GM21367 (cell line): ENCODE data around the gene SEMA3E.
"Not testable (repeated sequence)": the region's sequence is repeated elsewhere in the genome, so short reads cannot be mapped to it uniquely, and the experiment has no call there.

ENCODE experiments used
- ATAC-seq: cut with Tn5 transposase; IDR thresholded peaks from one replicate; pipeline ENCODE4 v1.9.1; 2021; ENCODE audit not compliant: unreplicated experiment

Gene SEMA3E

DNA sequence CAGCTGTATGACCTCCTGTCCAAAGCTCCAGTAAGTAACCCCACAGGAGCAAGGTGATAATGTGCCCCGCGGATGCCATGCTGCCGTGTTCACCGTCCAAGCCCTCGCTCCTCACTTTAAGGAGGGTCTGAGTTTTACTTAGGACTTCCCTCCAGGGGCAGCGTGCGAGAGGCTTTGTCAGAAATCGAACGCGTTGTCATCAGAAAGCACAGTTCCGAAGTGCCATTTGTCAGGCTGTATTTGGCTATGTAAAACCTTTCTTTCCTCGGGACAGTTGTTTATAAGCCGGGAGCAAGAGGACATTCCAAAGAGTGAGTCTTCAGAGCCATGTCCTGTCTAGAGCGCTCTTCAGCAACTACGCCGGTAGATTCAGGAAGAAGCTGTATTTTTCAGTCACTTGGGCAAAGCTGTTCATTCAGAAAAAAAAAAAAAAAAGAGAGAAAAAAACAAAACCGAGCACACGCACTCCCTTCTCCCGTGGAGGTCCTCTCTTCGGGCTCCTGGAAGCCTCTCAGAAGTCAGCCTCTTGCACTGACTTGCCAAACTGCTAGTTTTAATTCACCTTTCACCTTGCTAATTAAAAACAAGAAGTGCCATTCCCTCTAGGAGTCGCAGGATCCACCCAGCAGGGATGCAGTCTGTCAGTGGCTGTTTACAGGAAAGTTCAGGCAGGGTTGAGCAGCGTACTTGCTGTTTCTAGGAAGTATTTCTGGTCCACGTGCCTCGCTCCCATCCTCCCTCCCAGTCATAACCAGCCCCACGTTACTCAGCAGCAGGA, at the start of gene SEMA3E:
TSS of gene SEMA3E (minus strand) at position 676 of the 778 bp plus-strand sequence.
- no peak for ATAC-seq

DNA sequence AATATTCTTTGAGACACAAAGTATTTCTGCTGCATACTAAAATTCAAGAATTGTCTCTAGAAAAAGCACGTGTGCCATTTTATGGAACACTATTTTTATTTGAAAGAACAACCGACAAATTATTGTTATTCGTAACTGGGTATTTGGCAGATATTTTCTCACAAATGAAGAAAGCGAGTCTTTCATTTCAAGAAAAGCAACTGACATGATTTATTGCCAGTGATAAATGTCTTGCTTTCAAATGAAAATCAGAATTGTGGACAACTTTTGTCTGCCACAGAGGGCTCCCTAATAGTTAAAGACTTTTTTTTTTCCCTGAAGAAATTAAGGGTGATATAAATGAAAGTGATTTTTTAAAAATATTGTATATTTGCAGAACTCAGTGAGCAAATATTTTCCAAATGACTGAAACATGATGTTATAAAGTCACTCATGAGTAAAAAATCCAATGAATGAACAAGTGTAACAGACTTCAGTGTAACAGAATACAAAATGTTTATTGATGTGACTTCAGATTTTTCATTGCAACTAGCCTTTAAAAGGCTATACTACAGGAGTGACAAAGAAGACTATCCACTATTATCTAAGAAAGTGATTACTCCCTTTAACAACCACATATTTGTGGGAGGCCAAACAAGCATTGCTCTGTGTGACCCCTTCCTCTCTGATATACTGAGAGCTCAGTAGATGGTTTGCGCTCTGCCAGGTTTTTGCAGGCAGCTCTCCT, 49.0 kb upstream of the SEMA3E start:
- no peak for ATAC-seq

- no peak for ATAC-seq
These were observed 47.2 kb upstream of the SEMA3E start for GRCh38 chr7:83696101-83696500.

DNA sequence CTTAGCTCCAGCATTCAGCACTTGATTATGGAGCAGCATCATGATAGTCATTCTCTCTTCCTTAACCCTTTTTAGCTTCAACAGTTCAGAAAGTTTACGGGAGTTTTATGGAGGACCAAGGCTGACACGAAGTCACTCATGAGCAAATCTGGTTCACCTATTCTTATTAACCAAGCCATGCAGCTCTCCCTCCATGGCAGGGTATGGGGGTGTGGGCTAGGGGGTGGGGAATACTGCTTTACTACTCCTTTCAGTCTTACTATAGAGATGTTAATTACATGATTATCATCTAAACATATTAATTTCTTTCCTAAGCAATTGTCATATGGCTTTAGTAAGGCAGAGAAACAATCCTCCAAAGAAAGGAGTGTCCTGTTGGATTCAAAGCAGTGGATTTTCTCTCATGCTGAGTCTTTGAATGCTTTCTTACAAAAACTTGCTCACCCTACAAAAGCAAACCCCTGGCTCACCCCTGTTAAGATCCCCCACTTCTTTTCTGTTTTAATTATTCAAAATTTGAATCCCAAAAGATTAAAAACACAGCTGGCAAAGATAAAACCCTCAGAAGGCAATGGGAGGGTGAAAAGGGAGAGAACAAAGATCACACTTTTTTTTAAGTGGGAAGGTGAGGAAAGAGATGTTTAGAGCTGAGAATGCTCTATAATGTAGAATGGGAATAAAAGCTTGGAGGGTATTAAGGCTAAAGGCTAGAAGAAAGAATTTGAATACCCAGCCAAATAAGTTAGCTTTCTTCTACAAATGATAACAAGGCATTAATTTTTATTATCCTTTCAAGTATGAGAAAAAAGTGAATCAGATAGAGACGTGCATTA, 46.4 kb upstream of the SEMA3E start:
- ATAC-seq = no peak

GRCh38 chr7:83693256-83693655, 44.3 kb upstream of the SEMA3E start:
- no peak for ATAC-seq

DNA sequence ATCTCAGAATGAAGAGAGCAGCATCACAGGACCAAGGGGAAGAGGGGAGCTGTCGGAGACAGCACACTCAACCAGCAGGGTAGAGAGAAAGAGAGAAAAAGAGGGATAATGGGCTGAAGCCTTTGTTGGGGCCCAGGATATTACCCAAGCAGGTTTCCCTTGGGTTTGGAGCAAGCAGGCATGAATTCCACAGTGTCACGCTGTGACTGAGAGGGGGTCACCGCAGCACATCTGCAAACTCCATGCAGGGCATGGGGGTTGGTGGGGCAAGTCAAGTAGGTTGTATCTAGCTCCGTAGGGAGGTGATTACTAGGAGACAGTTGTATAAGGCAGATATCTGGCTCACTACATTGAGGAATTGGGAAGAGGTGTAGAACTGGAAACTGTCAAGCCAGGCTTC, 42.2 kb upstream of the SEMA3E start:
- ATAC-seq = no peak

- ATAC-seq = no peak
These were observed 40.9 kb upstream of the SEMA3E start for GRCh38 chr7:83689855-83690254.

GRCh38 chr7:83686416-83686815, 37.5 kb upstream of the SEMA3E start:
- ATAC-seq = no peak

DNA sequence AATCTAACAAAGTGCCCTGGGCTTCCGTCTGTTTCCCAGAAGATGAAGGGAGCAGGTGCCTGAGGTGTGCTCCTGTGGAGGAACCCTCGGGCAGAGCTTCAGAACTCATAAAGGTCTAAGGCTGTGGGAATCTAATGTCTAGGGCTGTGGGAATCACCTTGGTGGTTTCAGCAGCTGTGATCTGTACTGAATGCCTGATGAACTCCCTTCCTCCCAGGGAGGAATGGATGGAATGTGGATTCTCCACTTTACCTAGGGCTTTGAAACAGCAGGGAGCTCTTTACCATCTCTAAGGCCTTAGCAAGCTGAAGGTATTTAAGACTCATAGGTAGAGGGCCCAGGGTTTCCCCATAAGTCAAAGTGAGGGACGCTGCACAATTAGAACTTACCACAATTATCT, 36.0 kb upstream of the SEMA3E start:
- no peak for ATAC-seq

DNA sequence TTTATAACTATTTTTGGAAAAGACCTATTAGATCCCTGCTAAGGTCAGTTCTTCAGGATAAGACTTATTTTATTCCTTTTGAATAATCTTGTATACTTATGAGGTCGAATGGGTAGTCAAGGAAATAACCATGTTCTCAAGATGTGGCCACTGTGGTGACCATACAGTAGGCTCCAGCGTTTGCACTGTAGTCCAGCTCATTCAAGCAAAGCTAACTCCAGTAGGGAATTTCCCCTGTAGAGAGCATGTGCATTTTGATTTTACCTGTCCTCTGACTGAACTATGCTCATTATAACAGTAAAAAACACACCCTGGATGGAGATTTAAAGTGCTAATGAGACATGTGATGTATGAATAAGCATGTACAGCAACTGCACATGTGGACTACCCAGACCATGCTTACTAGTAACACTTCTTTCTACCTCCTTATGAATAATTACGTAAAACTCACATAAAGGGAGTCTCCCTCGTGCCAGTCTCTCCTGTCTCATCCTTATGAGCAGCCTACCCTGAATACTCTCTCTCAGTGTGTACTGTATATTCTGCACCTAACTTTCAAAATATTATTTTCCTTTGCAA, 32.4 kb upstream of the SEMA3E start:
- ATAC-seq = no peak

DNA sequence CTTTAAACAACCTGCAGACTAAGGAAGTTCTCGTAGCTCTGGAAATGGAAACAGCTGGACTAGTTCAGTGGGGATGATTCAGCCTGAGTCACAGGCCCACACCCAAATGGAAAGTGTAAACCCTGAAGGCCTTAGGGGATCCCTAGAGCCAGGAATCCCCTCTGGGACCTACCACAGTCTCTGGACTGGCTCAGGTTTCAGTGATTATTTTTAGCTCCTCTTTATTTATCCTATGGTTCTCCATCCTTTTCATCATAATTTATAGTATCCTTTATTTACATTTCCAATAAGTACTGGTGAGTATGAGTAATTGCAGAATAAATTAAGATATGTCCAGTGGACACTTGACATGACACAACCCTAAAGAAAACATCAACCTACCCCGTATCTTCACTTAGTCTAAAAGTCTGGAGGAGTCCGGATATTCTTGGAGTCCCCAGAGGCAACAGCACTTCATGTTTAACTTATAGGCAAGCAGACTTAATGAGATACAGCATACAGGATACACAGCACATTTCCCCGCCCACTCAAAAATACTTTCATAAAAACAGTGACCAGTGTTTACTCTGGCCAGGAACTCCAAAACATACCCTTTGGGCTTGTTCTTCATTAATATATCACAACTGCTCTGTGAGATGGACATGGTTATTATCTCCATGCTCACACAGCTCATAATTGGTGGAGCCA, 28.4 kb upstream of the SEMA3E start:
- ATAC-seq = no peak

DNA sequence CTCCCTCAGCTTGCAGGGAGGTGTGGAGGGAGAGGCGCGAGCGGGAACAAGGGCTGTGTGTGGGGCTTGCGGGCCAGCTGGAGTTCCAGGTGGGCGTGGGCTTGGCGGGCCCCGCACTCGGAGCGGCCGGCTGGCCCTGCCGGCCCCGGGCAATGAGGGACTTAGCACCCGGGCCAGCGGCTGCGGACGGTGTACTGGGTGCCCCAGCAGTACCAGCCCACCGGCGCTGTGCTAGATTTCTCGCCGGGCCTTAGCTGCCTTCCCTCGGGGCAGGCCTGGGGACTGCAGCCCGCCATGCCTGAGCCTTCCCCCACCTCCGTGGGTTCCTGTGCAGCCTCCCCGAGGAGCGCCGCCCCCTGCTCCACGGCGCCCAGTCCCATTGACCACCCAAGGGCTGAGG, 24.4 kb upstream of the SEMA3E start:
- ATAC-seq = not testable (repeated sequence)

GRCh38 chr7:83672157-83672556, 23.2 kb upstream of the SEMA3E start:
- ATAC-seq = no peak

DNA sequence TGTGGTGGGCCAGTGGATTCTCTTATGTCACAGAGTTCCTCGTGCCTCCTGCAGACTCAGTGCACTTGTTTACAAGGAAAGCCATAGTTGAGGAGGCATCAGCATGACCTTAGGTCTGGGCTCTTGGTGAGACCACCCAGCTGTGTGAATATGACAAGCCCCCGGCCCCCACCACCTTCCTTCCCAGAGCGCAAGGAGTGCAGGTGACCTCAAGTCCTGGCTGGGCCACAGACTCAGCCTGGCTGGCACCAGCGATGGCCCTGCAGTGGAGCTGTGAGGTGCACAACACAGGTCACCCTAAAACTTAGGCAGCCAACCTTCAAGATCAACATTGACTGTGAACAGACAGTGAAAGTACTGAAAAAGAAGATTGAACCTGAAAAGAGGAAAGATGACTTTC, 14.2 kb upstream of the SEMA3E start:
- ATAC-seq = no peak

- ATAC-seq = no peak
These were observed 9.2 kb upstream of the SEMA3E start for GRCh38 chr7:83658126-83658525.

GRCh38 chr7:83655951-83656556, 7.1 kb upstream of the SEMA3E start:
- ATAC-seq = peak; percentile 88

GRCh38 chr7:83652481-83652880, 3.5 kb upstream of the SEMA3E start:
- no peak for ATAC-seq

- ATAC-seq = no peak
These were observed 762 bp upstream of the SEMA3E start for GRCh38 chr7:83649701-83650100.

GRCh38 chr7:83646027-83646426, 2.9 kb downstream of the SEMA3E start:
- no peak for ATAC-seq

- ATAC-seq = no peak
These were observed 5.2 kb downstream of the SEMA3E start for GRCh38 chr7:83643739-83644138.
